HEK293T (cell line): ENCODE measurements around the gene FAF2.

ENCODE experiments used
- FOXK2 ChIP-seq: fragments of 450-650 bp; IDR thresholded peaks from 2 replicates; pipeline ENCODE4 v1.6.1; 2016; ENCODE audit warnings: mild to moderate bottlenecking
- L3MBTL2 ChIP-seq: fragments of 450-650 bp; conservative IDR thresholded peaks from 2 replicates; pipeline ENCODE4 v1.6.1; 2016; ENCODE audit warnings: mild to moderate bottlenecking
- ZNF384 ChIP-seq: fragments of 450-650 bp; IDR thresholded peaks from 2 replicates; pipeline ENCODE4 v1.6.1; 2016

DNA sequence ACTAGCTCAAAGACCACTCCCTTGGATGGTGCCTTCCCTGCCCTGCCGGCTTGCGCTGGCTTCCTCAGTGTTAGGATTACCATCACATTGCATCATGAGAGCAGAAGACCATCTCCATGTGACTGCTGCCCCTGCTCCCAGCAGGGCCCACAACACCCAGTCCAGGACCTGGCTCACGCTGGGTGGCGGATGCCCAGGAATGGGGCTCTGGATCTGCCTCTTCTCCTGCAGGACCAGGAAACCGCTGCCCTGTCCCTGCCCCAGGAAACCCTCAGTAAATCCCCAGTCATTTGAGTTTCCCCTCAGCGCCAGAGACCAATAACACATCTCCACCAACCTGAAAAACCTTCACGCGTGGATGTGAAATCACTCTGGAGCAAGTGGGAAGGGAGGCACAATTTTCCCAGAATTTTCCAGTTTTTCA, 92.3 kb downstream of the FAF2 start:
- no peak for TF ChIP-seq L3MBTL2
- no peak for TF ChIP-seq ZNF384
- TF ChIP-seq FOXK2: no peak
